HEK293T (cell line): ENCODE measurements around the gene RASSF4.

Experiments used
- ARNT ChIP-seq: fragments of 450-650 bp; IDR thresholded peaks from 2 replicates; pipeline ENCODE4 v1.6.1; 2017; ENCODE audit warnings: mild to moderate bottlenecking
- BHLHE40 ChIP-seq: fragments of 450-650 bp; IDR thresholded peaks from 2 replicates; pipeline ENCODE4 v1.6.1; 2016; ENCODE audit warnings: mild to moderate bottlenecking, moderate library complexity, borderline replicate concordance
- CTBP1 ChIP-seq: fragments of 450-650 bp; IDR thresholded peaks from 2 replicates; pipeline ENCODE4 v1.6.1; 2016; ENCODE audit warnings: borderline replicate concordance
- ELF4 ChIP-seq: fragments of 450-650 bp; IDR thresholded peaks from 2 replicates; pipeline ENCODE4 v1.6.1; 2017; ENCODE audit warnings: antibody characterized with exemption
- FOXM1 ChIP-seq: fragments of 450-650 bp; IDR thresholded peaks from 2 replicates; pipeline ENCODE4 v1.6.1; 2017; ENCODE audit warnings: mild to moderate bottlenecking, borderline replicate concordance
- HDGF ChIP-seq: fragments of 450-650 bp; IDR thresholded peaks from 2 replicates; pipeline ENCODE4 v1.6.1; 2017; ENCODE audit warnings: antibody characterized with exemption, borderline replicate concordance
- NFRKB ChIP-seq: fragments of 450-650 bp; IDR thresholded peaks from 2 replicates; pipeline ENCODE4 v1.6.1; 2016; ENCODE audit warnings: mild to moderate bottlenecking, moderate library complexity
- SP1 ChIP-seq: fragments of 450-650 bp; IDR thresholded peaks from 2 replicates; pipeline ENCODE4 v1.6.1; 2017
- SUZ12 ChIP-seq: fragments of 450-650 bp; IDR thresholded peaks from 2 replicates; pipeline ENCODE4 v1.6.1; 2016; ENCODE audit warnings: mild to moderate bottlenecking

DNA sequence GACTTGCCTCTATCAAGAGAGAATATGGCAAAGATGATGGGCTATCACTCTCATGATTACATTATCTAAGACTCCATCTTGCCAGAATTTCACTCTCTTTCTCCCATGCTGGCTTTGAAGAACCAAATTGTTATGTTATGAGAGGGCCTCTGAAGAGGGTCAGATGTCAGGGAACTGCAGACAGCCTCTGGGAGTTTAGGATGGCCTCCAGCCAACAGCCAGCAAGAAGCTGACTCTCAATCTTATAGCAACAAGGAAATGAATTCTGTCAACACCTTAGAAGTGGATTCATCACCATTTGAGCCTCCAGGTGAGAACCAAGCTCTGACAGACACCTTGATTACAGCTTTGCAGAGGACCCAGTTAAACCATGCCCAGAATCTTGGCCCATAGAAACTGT is 74.7 kb downstream of the RASSF4 start:
- TF ChIP-seq SP1 (no peak), SUZ12 (no peak), FOXM1 (no peak), HDGF (no peak), NFRKB (no peak), ELF4 (no peak), BHLHE40 (no peak), ARNT (no peak), CTBP1 (no peak)
